Measurements from ENCODE around the gene UBE2K.

DNA sequence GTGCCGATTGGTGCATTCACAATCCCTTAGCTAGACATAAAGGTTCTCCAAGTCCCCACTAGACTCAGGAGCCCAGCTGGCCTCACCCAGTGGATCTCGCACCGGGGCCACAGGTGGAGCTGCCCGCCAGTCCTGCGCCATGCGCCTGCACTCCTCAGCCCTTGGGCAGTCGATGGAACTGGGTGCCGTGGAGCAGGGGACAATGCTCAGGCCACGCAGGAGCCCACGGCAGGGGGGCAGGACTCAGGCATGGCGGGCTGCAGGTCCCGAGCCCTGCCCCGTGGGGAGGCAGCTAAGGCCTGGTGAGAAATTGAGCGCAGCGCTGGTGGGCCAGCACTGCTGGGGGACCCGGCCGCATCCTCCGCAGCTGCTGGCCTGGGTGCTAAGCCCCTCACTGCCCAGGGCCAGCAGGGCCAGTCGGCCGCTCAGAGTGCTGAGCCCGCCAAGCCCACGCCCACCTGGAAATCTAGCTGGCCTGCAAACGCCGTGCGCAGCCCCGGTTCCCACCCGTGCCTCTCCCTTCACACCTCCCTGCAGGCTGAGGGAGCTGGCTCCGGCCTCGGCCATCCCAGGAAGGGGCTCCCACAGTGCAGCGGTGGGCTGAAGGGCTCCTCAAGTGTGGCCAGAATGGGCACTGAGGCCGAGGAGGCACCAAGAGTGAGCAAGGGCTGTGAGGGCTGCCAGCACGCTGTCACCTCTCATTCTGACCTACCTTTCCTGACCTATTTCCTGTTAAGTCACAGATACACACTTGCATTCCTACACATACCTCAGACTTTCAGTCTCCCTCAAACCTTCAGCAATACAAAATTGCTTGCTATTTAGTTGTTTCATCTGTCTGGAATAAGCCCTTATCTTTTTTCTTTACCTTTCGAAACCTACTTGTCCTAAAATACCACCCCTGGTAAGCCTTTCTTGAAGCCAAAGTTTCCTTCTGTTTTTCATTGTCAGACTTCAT is 20.7 kb downstream of the UBE2K start:
- TF ChIP-seq, protein P1, sequence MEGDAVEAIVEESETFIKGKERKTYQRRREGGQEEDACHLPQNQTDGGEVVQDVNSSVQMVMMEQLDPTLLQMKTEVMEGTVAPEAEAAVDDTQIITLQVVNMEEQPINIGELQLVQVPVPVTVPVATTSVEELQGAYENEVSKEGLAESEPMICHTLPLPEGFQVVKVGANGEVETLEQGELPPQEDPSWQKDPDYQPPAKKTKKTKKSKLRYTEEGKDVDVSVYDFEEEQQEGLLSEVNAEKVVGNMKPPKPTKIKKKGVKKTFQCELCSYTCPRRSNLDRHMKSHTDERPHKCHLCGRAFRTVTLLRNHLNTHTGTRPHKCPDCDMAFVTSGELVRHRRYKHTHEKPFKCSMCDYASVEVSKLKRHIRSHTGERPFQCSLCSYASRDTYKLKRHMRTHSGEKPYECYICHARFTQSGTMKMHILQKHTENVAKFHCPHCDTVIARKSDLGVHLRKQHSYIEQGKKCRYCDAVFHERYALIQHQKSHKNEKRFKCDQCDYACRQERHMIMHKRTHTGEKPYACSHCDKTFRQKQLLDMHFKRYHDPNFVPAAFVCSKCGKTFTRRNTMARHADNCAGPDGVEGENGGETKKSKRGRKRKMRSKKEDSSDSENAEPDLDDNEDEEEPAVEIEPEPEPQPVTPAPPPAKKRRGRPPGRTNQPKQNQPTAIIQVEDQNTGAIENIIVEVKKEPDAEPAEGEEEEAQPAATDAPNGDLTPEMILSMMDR (conservative IDR thresholded peaks at IDR 0.05; ENCODE audit: low read depth, low read length) = no peak
- TF ChIP-seq EZH2phosphoT487 (IDR thresholded peaks at IDR 0.05; ENCODE audit: borderline replicate concordance, low read length) = no peak

Data from PC-3 (cell line).